GOT3 (cell line): ENCODE data around the gene FRMD4B.

Experiments
- DNase-seq: peaks from one replicate; lab custom pipeline; 2025; ENCODE audit warnings: mixed read lengths; lab: John Stamatoyannopoulos, UW

Gene FRMD4B

DNA sequence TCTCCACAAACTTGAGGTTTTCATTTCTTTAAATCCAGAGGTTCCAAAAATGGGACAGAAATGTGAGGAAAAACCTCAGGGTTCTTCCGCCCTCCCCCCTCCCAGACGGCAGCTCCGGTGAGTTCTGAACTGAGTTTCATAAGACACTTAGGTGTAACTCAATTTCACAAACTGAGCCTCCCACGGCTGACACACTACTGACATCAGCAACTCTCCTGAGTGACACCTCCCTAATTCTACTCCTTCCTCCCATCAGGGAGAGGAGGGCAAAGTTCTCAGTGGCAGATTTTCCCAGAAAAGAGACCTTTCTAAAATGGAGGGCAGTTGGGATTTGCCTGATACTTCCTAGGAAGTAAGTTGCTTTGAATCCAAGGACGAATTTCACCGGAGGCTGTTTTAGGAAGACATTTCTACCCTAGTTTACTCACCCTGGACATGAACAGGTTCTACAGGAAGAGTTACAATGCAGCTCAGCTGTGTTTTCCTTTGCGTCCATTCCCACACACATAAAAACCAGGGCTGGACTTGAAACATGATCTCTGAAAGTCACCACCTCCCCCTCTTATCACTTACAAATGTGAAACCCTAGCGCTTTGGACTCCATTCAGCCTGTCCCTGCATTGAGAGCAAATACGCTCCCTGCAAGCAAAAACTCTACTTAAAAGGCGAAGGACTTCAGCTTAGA, 185.4 kb downstream of the FRMD4B start:
- no peak for DNase-seq

DNA sequence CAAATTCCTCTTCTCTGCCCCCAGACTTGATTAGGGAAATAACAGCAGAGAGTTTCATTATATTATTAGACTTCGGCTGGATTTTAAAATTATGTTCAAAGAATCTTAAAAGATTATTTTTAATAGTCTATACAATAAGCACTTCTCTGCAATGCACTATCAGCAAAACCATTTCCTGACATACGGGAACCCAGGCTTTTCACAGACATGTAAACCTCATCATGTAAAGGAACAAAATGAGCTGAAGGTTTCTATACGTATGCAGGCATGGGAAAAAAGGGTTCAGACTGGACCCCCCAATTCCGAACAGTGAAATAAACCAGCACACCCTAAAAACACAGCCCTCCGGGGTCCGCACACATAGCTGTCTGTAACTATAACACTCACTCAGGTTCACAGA, 185.9 kb downstream of the FRMD4B start:
- DNase-seq = no peak

DNA sequence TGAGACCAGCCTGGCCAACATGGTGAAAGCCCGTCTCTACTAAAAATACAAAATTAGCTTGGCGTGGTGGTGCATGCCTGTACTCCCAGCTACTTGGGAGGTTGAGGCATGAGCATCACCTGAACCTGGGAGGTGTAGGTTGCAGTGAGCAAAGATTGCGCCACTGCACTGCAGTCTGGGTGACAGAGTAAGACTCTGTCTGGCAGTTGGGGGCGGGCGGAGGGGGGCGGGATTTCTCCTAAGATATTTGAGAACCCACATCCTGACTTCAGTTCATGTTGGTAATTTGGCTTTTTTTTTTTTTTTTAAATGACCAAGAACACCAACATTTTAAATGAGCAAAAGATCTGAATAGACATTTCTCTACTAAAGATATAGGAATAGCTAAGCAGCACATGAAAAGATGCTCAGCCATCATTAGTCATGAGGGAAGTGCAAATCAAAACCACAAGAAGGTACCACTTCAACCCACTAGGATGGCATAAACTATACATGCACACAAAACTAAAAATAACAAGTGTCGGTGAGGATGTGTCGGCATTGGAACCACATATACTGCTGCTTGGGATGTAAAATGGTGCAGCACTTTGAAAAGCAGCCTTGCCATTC, 187.9 kb downstream of the FRMD4B start:
- no peak for DNase-seq

DNA sequence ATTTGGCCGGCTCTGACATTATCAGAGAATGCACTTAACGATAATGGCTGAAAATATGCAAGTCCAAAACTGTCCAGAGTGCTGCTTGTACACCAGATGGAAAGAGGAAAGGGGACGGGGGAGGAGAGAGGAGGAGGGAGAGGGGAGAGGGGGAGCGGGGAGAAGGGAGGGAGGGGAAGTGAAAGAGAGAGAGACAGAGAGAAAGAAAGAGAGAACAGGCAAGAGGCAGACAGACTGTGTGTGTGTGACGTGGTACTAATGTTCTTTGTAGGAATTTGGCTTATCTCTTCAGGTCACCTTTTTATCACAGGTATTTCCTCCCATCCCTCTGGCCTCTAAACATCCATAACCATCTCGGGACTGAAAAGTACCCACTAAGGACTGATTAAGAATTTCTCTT, 188.4 kb downstream of the FRMD4B start:
- no peak for DNase-seq

DNA sequence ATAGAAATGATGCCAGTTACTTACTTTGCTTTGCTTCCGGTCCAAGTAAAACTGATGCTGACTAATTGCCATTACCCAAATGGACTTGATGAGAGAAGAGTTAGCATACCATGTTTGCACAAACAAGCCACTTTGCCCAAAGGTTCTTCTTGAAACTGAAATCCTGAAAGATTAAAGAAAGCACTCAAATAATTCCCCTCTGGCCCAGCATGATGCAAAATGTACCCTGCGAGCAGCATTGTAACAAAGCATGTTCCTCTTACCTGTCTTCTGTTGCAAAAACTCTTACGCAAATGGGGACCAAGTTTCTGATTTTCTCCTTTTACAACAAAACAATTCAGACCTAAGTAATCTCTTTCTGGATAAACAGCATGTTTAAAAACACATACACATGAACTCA, 189.0 kb downstream of the FRMD4B start:
- no peak for DNase-seq

DNA sequence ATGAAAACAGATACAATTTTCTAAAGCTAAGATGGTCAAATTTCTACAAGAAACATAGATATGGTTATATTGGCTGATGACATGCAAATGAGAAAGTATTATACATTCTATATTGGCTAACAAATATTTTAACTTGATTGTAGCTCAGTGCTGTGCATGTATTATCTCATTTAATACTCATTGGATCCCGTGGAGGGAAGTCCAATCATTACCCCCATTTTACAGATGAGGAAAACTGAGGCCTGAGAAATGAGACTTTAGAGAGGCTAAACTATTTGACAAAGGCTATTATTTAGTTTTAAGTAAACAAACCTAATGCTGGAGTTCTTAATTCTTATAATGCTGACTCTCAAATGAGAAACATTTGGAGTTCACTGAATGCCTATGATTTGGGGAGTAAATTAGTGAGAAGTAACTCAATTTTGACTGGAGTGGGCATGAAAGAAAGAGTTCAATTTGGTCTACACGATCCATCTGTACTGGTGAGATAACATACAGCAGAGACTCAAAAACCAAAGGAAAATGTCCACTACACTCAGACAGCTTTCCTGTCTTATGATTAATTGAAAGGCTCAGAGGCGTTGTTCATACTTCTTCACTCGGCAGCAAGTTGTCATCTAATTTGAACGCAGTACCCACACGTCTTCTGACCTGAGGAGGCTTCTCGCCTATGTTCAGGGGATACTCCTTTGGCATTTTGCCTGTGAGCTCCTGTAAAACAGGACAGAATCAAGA, 191.3 kb downstream of the FRMD4B start:
- DNase-seq = no peak

DNA sequence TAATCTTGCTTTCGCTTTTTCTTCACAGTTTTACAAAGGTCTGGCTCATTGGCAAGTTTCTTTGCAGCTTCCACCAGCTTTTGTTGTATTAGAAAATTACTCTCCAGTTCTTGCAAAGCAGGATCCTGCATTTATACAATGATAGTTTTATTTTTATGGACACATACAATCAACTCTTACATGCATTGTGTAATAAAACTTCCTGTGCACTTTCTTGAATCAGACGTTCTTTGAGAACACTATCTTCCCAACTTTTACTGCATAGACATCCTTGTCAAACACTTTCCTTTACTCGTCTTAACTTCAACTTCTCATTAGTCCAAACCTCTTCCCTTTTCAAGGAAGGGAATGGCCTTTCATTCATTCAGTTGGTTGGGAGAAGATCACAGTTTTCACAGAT, 192.1 kb downstream of the FRMD4B start:
- no peak for DNase-seq

DNA sequence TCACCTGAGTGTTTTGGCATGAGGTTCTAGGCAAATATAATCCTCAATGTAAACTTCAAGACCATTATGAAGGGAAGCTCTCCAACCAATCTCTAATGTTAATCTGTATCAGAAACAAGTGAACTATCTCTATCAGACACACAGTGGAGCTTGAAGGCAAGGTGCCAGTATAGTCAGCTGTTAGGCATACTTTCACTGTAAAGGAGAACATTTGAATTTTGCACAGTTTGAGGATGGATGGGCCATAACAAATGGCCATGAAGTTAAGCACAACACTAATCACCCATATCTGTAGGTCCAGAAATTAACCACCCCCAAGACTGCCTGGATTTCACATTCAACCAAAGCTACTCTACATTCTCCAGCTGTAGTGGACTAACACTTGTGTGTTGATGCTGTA, 194.4 kb downstream of the FRMD4B start:
- no peak for DNase-seq

DNA sequence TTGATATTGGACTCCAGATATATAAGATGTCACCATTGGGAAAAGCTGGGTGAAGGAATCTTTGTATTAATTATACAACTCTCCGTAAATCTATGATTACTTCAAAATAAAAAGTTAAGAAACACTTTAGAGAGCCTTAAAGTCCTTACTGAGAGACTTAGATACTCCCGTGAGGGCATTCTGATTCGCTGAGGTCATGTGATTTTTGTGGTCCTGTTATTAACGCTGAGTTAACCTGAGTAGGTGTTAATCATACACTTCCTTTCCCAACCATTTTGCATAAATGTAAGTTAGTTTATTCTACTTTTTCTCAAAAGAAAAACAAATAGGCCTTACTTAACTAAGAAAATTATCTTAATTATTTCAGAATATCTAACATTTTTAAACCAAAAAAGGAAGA, 196.4 kb downstream of the FRMD4B start:
- DNase-seq = no peak

DNA sequence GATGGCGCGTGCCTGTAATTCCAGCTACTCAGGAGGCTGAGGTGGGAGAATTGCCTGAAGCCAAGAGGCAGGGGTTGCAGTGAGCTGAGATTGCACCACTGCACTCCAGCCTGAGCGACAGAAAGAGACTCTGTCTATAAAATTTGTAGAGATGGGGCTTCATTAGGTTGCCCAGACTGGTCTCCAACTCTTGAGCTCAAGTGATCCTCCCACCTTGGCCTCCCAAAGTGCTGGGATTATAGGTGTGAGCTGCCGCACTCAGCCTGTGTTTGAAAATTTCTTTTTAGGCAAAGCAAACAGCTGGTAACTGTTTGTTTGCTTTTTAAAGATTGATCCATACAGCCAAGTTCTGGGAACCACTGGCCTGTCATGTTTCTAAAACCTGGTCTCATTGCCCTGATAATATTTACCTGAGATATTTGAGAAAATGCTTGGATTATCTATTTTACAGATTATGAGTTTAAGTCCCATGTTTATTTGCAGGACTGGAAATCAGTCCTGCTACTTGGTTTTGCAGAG, 199.3 kb downstream of the FRMD4B start:
- DNase-seq = no peak

DNA sequence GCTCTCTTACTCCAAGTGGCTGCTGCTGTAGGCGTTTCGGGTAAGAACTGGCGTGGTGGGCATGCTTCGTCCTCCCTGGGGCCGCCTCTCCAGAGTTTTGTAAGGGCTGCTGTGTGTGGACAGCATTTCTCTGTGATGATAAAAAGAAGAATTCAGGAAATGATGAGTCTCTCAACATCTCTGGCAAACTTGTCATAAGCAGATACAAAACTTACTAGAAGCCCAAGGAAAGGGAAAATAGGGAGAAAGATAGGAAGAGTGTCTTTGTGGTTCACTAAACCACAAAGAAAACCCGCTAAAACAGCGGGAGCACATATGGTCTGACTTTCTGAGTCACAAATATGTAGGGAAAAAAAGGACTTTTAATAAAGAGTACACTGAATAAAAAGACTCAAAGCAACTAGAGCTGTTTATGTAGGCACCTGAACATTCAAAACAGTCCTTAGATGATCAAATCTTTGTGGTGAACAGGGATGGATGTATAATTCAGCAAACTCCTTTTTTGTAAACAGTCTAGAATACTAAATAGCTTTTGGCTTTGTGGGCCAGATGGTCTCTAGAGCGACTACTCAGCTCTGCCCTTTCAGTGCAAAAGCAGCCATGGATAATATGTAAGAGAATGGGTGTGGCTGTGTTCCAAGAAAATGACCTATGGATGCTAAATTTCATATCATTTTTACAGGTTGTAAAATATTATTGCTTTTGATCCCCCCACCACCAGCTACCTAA, 203.1 kb downstream of the FRMD4B start:
- DNase-seq = no peak

DNA sequence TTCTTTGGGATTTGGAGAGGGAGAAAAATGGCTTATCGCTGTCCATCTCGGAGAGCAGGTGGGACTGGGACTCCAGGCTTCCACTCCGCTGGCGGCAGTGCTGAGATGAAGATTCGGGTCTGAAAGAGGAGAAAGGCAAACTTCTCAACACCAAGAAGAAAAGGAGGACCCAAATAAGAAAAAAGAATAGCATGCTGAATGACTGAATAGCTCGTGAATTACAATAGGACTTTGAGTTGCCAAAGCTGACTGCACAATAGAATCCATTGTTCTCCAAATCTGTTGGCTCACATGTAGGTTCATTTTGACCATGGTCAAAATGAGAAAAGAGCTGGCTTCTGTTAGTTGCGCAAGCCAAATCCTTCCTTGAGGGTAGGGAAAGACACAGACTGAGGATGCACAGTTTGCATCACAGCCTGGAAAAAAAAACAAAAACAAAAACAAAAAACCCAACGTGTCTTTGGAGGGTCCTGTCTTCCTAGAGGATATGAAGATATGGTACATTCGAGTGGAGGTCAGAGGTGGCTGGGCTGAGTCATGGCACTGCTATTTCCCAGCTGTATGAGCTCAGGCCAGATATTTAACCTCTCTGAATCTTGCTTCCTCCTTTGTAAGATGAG, 204.2 kb downstream of the FRMD4B start:
- no peak for DNase-seq

DNA sequence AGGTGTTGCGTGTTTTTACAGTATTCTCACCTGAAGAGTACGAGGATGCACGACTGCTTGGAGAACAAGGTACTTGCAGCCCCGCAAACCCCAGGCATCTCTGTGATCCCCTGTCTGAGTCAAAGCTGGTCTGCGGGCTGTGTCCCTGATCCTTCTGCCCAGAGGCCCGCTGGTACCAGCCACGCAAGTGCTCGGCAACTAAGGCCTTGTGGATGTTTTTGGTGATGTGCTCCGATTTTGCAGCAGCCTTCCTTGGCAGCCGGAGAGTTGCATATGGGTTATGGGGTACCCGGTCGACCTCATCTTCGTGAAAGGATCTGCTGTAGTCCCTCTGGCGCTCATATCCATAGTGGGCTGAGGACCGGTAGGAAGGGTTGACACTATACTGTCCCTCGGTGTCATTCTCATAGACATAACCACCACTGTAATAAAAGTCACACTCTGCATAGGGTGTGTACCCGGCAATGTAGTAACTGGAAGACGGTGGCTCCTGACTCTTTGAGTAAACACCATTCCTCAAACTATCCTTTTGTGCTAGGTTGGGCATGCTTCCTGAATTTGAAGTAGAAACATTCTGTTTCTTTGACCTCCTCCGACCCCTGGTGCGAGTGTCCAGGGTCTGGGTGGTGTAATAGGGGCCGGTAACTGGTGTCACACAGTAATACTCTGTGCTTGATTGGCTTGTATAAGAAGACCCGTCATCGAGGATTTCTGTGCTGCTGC, 204.9 kb downstream of the FRMD4B start:
- no peak for DNase-seq

DNA sequence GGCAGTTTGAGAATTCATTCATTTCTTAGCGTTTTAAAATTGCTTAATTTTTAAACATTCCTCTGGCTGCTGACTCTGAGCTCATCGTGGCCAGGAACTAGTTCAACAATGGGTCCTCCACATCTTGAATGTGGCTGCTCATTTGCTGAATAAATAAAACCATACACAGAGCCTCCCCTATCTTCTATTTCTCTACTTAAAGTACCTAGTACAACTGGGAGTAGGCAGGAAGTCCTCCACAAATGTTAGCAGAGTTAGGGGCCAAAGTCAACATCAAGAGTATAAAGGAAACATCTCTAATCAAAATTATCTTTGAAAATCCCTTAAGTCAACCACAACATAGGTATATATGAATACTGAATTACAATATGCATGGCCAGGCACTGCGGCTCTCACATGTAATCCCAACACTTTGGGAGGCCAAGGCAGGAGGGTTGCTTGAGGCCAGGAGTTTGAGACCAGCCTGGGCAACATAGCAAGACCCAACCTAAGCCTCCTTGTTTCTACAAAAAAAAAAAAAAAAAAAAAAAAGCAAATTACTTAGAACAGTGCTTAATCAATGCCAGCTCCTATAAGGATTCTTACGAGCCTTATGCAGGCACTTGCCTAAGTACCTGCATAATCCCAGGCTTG, 206.0 kb downstream of the FRMD4B start:
- DNase-seq = no peak

DNA sequence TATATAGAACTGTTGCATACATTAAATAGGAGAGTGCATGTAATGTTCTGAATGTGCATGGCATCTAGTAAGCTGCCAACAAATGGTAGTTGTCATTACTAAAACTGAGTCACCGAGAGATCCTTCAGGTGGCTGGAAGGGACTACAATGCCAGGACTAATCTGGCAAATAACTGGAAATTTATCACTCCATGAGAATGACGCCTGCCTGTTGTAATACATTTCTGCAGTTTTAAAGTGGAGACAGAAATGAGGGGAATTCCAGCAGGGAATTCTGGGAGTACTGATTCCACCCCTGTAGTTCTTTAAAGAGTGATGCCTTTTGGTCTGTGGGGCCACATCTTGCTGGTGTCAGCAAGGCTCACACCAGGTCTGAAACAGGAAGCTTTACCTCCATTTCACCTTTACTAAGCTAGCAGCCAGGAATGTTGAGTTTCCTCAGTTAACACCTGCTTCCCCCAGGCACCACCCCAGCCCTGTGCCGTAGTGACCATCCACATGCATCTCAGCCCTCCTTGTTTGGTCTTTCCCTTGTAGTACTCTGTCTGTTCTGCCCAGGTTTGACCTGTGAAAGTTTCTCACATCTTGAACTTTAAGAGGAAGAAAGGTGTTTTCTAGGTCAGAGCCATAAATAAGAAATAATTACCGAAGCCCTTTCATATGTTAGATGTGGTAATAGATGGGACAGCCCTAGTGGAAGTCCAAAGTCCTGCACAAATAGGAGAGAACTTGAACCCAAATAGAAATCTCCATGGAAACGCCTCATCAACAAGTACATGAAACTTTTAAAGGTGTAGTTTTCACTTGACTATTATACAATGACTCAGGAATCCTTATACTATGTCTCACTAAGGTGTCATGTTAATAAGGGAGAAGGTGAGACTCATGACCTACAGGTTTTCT, 206.8 kb downstream of the FRMD4B start:
- DNase-seq = no peak

DNA sequence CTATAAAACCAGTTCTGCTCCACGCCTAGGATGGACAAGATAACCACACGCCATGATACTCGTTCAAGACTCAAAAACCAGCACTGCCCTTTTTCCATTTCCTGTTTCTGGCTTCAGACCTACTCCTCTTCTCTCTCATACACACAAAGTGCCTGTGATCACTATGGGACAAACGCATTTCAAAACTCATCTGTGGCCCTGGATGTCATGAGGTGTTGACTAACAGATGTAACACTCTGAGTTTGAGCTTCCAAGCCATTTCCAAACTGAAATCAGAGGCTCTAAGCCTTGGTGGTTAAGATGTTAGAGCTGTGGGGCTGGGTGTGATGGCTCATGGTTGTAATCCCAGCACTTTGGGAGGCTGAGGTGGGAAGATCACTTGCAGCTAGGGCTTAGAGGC, 207.8 kb downstream of the FRMD4B start:
- no peak for DNase-seq

DNA sequence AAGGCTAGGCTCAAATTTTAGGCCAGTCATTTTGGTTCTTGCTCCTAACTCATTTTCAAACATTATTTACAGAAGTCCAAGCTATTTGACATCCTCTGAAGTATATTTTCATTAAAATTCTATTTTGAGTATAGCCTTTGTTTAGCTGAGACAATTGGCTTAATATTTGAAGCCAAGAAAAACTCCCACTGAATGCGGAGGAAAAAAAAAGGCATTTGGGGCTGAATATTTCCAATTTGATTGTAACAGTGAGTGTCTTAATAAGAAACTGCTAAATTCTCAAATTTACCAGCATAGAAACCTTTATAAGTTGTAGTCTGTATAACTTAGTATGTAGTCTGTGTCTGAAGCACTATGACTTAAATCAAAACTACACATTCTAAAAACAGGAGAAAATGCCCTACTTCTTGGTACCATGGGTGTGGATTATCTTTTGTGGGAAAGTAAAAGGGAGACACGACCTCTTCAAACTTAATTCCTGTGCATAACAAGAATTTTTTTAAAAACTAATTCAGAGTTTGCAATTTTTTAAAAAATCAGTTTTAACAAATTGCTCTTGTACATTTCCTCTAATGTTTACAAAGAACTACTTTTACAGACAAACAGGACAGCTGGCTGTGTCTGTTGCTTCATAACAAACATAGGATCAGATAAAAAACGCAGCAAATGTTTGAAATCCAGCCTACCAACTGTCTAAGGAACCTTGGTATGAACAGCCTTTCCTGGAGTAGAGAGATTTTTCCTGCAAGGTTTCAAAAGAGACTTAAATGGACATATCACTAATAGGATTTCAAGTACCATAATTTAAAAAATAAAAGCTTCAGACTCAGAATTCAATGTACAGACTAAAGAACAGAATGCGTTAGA, 210.8 kb downstream of the FRMD4B start:
- no peak for DNase-seq

DNA sequence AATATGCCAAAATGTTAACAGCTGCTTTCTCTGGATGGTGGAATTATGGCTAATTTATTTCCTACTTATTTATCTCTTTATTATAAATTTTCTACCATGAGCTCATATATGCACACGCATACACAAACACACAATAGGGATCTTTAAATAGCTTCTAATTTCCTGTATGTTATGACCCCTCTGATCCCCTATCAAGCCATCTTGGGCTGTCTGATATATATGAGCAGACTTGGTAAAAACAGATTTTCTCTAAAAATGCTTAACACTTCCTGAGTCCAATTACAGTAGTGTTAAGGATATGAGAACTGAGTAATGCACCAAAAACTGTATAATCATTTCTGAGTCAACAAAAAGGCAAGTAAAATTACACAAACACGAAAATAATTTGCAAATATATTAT, 211.4 kb downstream of the FRMD4B start:
- no peak for DNase-seq

DNA sequence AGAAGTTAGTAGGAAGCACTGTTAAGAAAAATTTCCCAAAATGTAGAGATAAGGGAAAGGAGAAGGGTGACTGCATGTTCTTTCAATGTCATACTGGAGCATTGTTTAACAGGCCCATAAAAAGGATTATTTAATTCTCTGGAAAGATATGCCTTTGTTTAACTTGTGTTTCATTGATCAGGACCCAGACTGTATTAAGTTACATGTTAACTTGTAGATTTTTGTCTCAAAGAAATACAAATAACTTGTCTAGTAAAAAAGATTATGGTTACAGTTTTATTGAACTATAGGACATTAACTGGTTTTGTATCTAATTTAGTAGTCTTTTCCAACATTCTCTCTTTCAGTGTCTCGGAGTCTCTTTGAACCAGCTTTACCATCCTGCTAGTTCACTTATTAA, 213.8 kb downstream of the FRMD4B start:
- DNase-seq = no peak
